Ovary (tissue), 9 donors: ENCODE data around the gene C9orf78. TPM values are rescaled to one million over a fixed set of nuclear protein-coding genes. Genes with fewer than 3 reads are reported as not detected.

ENCODE experiments used
- DNase-seq, 5 donors: peaks; one replicate each; pipeline ENCODE4 v3.0.0-alpha.2; 2019 to 2020
- H3K27ac ChIP-seq, 2 donors: fragments of 200-600 bp; one replicate each; pipeline versions ENCODE4 v1.5.1 to v1.8.0; 2019 to 2022
- H3K27me3 ChIP-seq: fragments of 200-600 bp; one replicate; pipeline ENCODE4 v1.8.0; 2022
- H3K36me3 ChIP-seq: fragments of 200-600 bp; sonication (generic); one replicate; pipeline ENCODE4 v1.5.1; 2019
- H3K4me1 ChIP-seq: one replicate; pipeline ENCODE4 v1.8.1; 2013; ENCODE audit warnings: mild to moderate bottlenecking, moderate library complexity; ENCODE audit not compliant: insufficient read depth
- H3K4me3 ChIP-seq: fragments of 200-600 bp; sonication (generic); one replicate; pipeline ENCODE4 v1.5.1; 2017
- H3K9me3 ChIP-seq, 2 donors: fragments of 200-600 bp in 1 of 2; sonication (generic) in 1 of 2; one replicate each; pipeline versions ENCODE4 v1.5.1 to v1.8.1; 2013 to 2019; ENCODE audit warnings: mild to moderate bottlenecking in 1 of 2, moderate library complexity in 1 of 2
- EP300 ChIP-seq: sonication (generic); formaldehyde crosslinking; IDR thresholded peaks from one replicate; pipeline ENCODE4 v1.6.1; 2017; ENCODE audit warnings: antibody characterized with exemption
- POLR2A ChIP-seq: fragments of 450-650 bp; IDR thresholded peaks from one replicate; pipeline ENCODE4 v1.6.1; 2017; ENCODE audit warnings: antibody characterized with exemption, mild to moderate bottlenecking, moderate library complexity
- WGBS, 3 donors: extraction: QIAGEN DNeasy Blood & Tissue Kit in 1 of 3; methylation state at CpG; one replicate each; pipeline versions ENCODE4 v1.1.5 to v1.1.7; 2013 to 2017; 5-methylcytosine and 5-hydroxymethylcytosine counted together
- intact Hi-C, 4 donors: fragments of 100-400 bp; cut with DNase I; formaldehyde crosslinking; loops; one replicate each; pipeline versions ENCODE4 v1.11.0 to v1.15.1; 2022 to 2023
- polyA plus RNA-seq, 2 donors: library from polyadenylated mRNA; stranded (reverse); fragments of 200-250 nt in 1 of 2; fragments of 350-450 nt in 1 of 2; fragmentation: Illumina TruSeq in 1 of 2; extraction: RNeasy Lipid Tissue Mini Kit (QIAGEN cat#74804) in 1 of 2; gene quantifications; one replicate each; pipeline ENCODE4 v1.2.3, GENCODE V29; 2013 to 2014
- total RNA-seq, 7 donors: library from RNA; depleted of rRNA in 2 of 7; stranded (reverse); fragments of >200 nt in 2 of 7; fragmentation: NEBNext Ultra II Directional in 3 of 7; extraction: Animal tissue kit (Norgen Biotek cat#: 25700) in 3 of 7; gene quantifications; one replicate each; pipeline versions ENCODE4 v1.1.0 to v1.2.4, GENCODE V29; 2016 to 2023
- TF ChIP-seq, protein P1 (sequence below), 3 donors: fragments of 450-650 bp in 2 of 3; fragments of 200-600 bp in 1 of 3; IDR thresholded peaks; one replicate each; pipeline versions ENCODE4 v1.5.1 to v1.8.0; 2016 to 2022; ENCODE audit warnings: antibody characterized with exemption in 3 of 3, mild to moderate bottlenecking in 1 of 3
- donor health status: DM: no; HTN: no; CAD: no; lungs with moderate emphysema.
- donor health status: DM: no; HTN: no; CAD: no.
- donor health status: Bipolar disorder and iron deficiency.
- donor health status: DM: yes; HTN: yes; CAD: no.
- donor health status: DM: no; HTN: no; CAD: no.
- donor health status: DM: yes; HTN: yes; CAD: no.

C9orf78 gene
- total and polyA plus RNA-seq, 9 donors = 34.1 to 130 (median 38.3) TPM

DNA sequence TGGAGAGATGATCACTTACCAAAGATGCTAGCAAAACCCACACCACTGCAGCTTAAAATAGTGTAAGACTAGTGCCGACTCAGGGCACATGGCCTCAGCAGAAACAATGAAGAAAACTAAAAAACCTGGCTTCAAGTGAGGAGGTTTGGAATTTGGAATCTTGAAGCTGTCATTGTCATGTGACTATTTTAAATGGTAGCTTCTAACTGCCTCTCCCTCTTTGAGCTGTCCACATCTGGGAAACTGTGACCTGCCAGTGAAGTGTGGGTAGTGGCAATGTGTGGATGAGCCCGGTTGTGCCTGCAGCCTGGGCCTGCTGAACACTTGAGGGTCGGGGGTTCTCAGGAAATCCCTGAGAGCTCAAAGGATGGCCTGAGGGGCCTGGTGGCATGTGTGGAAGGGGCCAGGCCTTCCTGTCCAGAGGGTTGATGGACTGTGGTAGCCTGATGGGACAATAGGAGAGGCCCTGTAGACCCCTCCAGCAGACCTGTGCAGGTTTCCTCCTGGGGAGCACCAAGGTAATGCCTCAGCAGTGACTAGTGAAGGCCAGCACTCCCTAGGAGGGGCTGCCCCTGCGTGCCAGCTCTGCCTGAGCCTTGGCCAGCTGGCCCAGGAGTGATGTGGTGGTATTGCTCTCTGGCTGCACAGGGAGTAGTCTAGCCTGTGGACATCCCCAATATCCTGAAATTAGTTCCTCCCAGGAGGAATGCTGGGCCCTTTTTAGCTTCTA lies 13.8 kb upstream of the C9orf78 start:
- no peaks in the 10 kb centered on the region for H3K36me3 ChIP-seq
- DNase-seq = no peak
- no peak overlapping the region for H3K27ac ChIP-seq
- intact Hi-C loops = no loop called here
- no peak overlapping the region for H3K4me3 ChIP-seq
- H3K27me3 ChIP-seq = no peaks in the 10 kb centered on the region
- H3K4me1 ChIP-seq = no peaks in the 10 kb centered on the region
- no peaks in the 10 kb centered on the region for H3K9me3 ChIP-seq
- WGBS, 3 donors = 77 to 84% (median 82%) methylated on average over 4 of the region's 4 CpGs
- no peak for TF ChIP-seq EP300
- TF ChIP-seq, protein P1, sequence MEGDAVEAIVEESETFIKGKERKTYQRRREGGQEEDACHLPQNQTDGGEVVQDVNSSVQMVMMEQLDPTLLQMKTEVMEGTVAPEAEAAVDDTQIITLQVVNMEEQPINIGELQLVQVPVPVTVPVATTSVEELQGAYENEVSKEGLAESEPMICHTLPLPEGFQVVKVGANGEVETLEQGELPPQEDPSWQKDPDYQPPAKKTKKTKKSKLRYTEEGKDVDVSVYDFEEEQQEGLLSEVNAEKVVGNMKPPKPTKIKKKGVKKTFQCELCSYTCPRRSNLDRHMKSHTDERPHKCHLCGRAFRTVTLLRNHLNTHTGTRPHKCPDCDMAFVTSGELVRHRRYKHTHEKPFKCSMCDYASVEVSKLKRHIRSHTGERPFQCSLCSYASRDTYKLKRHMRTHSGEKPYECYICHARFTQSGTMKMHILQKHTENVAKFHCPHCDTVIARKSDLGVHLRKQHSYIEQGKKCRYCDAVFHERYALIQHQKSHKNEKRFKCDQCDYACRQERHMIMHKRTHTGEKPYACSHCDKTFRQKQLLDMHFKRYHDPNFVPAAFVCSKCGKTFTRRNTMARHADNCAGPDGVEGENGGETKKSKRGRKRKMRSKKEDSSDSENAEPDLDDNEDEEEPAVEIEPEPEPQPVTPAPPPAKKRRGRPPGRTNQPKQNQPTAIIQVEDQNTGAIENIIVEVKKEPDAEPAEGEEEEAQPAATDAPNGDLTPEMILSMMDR (IDR thresholded peaks at IDR 0.05) = no peak
- TF ChIP-seq POLR2A = no peak

DNA sequence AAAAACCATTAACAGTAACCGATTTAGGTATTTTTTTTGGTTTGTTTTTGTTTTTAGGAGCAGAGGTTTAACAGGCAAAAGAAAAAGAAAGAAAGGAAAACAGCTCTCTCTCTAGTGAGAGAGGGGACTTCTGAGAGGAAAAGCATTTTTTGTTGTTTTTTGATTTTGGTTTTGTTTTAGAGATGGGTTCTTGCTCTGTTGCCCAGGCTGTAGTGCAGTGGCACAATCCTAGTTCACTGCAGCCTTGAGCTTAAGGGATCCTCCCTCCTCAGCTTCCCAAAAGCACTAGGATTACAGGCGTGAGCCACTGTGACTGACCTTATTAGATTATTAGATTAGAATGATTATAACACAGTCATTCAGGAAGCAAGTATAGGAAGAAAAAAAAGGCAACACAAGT lies 10.3 kb upstream of the C9orf78 start:
- Histone ChIP-seq H3K27me3 (no peaks in the 10 kb centered on the region), H3K27ac (no peak overlapping the region), H3K9me3 (no peaks in the 10 kb centered on the region), H3K36me3 (no peaks in the 10 kb centered on the region), H3K4me1 (no peaks in the 10 kb centered on the region), H3K4me3 (no peak overlapping the region)
- no peak for DNase-seq
- intact Hi-C loops = no loop called here
- 35 to 53% (median 36%) methylated on average over 2 of the region's 2 CpGs for WGBS, 3 donors
- TF ChIP-seq POLR2A (no peak), EP300 (no peak)
- TF ChIP-seq, protein P1 (IDR thresholded peaks at IDR 0.05) = no peak

GRCh38 chr9:129841071-129841470 lies 6.0 kb upstream of the C9orf78 start:
- no peak overlapping the region for H3K27ac ChIP-seq

GRCh38 chr9:129840034-129840433 lies 5.0 kb upstream of the C9orf78 start:
- no peak overlapping the region for H3K4me3 ChIP-seq
- H3K9me3 ChIP-seq = no peaks in the 10 kb centered on the region
- no peak overlapping the region for H3K27ac ChIP-seq
- TF ChIP-seq POLR2A (no peak), EP300 (no peak)
- TF ChIP-seq, protein P1 (IDR thresholded peaks at IDR 0.05) = no peak
- no peaks in the 10 kb centered on the region for H3K27me3 ChIP-seq
- no peaks in the 10 kb centered on the region for H3K36me3 ChIP-seq
- DNase-seq = no peak
- intact Hi-C loops = no loop called here
- 85 to 92% (median 91%) methylated on average over 8 of the region's 8 CpGs for WGBS, 3 donors
- H3K4me1 ChIP-seq = peaks cover 5% of the 10 kb centered on the region

More at GRCh38 chr9:129841071-129841470, 6.0 kb upstream of the C9orf78 start:
- Histone ChIP-seq H3K36me3 (no peaks in the 10 kb centered on the region), H3K4me3 (no peak overlapping the region), H3K27me3 (no peaks in the 10 kb centered on the region), H3K9me3 (no peaks in the 10 kb centered on the region), H3K4me1 (peaks cover 4% of the 10 kb centered on the region)
- intact Hi-C loops = no loop called here
- no peak for DNase-seq
- TF ChIP-seq POLR2A = no peak
- TF ChIP-seq EP300 = no peak
- WGBS, 3 donors = 65 to 75% (median 65%) methylated on average over 4 of the region's 4 CpGs

GRCh38 chr9:129839324-129840023 lies 4.4 kb upstream of the C9orf78 start:
- no peak overlapping the region for H3K27ac ChIP-seq
- H3K9me3 ChIP-seq = no peaks in the 10 kb centered on the region
- H3K4me1 ChIP-seq = peaks cover 7% of the 10 kb centered on the region
- DNase-seq = no peak
- intact Hi-C loops = no loop called here
- no peaks in the 10 kb centered on the region for H3K27me3 ChIP-seq
- TF ChIP-seq POLR2A (no peak), EP300 (no peak)
- TF ChIP-seq, protein P1 (IDR thresholded peaks at IDR 0.05) = no peak
- 67 to 71% (median 69%) methylated on average over 10 of the region's 10 CpGs for WGBS, 3 donors
- no peaks in the 10 kb centered on the region for H3K36me3 ChIP-seq
- no peak overlapping the region for H3K4me3 ChIP-seq
